GM23338 (cell line): Measurements from ENCODE around the gene MMS19.

Experiments used
- CREB1 ChIP-seq: fragments of 250-450 bp; sonication (Bioruptor Pico); IDR thresholded peaks from 2 replicates; pipeline ENCODE4 v1.5.0; 2020; ENCODE audit warnings: low read depth, mild to moderate bottlenecking, moderate library complexity
- CTCF ChIP-seq, 2 experiments: fragments of 200-600 bp in 1 of 2; sonication (generic) in 1 of 2; conservative IDR thresholded peaks; 2 replicates each; pipeline versions ENCODE4 v1.5.1 to v1.6.1; 2016 to 2017; ENCODE audit warnings: antibody characterized with exemption in 2 of 2, low read depth in 2 of 2, mild to moderate bottlenecking in 2 of 2, moderate library complexity in 1 of 2
- ETS1 ChIP-seq: IDR thresholded peaks from 2 replicates; pipeline ENCODE4 v1.6.1; 2016; ENCODE audit warnings: antibody characterized with exemption
- EZH2 ChIP-seq: fragments of 200-600 bp; sonication (generic); IDR thresholded peaks from one replicate; pipeline ENCODE4 v1.8.0; 2017; ENCODE audit warnings: antibody characterized with exemption, mild to moderate bottlenecking, low read depth; ENCODE audit not compliant: unreplicated experiment
- EZH2phosphoT487 ChIP-seq: fragments of 200-600 bp; sonication (generic); IDR thresholded peaks from one replicate; pipeline ENCODE4 v1.8.1; 2018; ENCODE audit warnings: antibody characterized with exemption; ENCODE audit not compliant: unreplicated experiment
- JUNB ChIP-seq: IDR thresholded peaks from one replicate; pipeline ENCODE4 v1.6.1; 2016; ENCODE audit warnings: antibody characterized with exemption; ENCODE audit not compliant: unreplicated experiment
- NANOG ChIP-seq: IDR thresholded peaks from 2 replicates; pipeline ENCODE4 v1.6.1; 2016; ENCODE audit warnings: antibody characterized with exemption, borderline replicate concordance
- POLR2AphosphoS5 ChIP-seq: IDR thresholded peaks from 2 replicates; pipeline ENCODE4 v1.6.1; 2016; ENCODE audit warnings: antibody characterized with exemption, low read depth
- REST ChIP-seq: IDR thresholded peaks from one replicate; pipeline ENCODE4 v1.6.1; 2018; ENCODE audit warnings: antibody characterized with exemption; ENCODE audit not compliant: unreplicated experiment
- STAT1 ChIP-seq: IDR thresholded peaks from one replicate; pipeline ENCODE4 v1.6.1; 2016; ENCODE audit warnings: antibody characterized with exemption; ENCODE audit not compliant: unreplicated experiment
- ZNF114 ChIP-seq: fragments of 250-450 bp; sonication (Bioruptor Pico); IDR thresholded peaks from 2 replicates; pipeline ENCODE4 v1.5.0; 2020; ENCODE audit warnings: mild to moderate bottlenecking, moderate library complexity
- ZNF331 ChIP-seq: fragments of 250-450 bp; sonication (Bioruptor Pico); IDR thresholded peaks from 2 replicates; pipeline ENCODE4 v1.5.0; 2020; ENCODE audit warnings: low read depth, mild to moderate bottlenecking, moderate library complexity

DNA sequence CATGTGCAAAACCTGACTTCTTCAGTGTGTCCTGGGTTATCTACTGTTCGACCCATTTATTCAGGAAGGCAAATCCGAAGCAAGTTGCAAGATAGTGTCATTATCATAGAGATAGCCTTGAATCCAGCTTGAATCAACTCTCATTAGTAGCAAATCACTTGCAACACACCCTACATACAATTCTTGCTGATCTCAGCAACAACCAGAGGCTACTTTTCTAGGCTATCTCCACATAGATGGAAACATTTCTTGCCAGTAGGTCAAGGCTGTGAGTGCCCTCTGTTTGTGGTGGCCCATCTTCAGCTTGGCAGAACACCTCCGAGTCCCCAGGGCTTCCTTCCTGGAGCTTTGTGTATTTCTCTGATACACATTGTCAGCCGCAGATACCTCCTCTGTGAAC is 12.5 kb upstream of the MMS19 start:
- TF ChIP-seq POLR2AphosphoS5 (no peak), CTCF (conservative IDR thresholded peaks at IDR 0.05; ENCODE audit: low read depth in 2 of 2) (no peak), REST (no peak), ZNF331 (CRISPR knock-in tag) (no peak), EZH2 (no peak), EZH2phosphoT487 (no peak), ETS1 (no peak), CREB1 (no peak), JUNB (no peak), NANOG (no peak), STAT1 (no peak), ZNF114 (CRISPR knock-in tag) (no peak)
